Naive thymus-derived CD4-positive, alpha-beta T cell (primary cell): ENCODE data around the gene CTNNBIP1. TPM values are rescaled to one million over a fixed set of nuclear protein-coding genes. Genes with fewer than 3 reads are reported as not detected.

Source experiments
- ATAC-seq: fragments of 150-1000 bp; cut with Tn5 transposase; 2 replicates; pipeline ENCODE4 v1.10.0; 2021; ENCODE audit warnings: mild to moderate bottlenecking, moderate library complexity
- CTCF ChIA-PET: fragments of 350-600 bp; sonication (Branson Sonifier 250); formaldehyde crosslinking; loops from one replicate; lab custom pipeline; 2021; ENCODE audit warnings: antibody characterized with exemption; lab: Charles Lee
- POLR2A ChIA-PET: fragments of 350-600 bp; sonication (Branson Sonifier 250); formaldehyde crosslinking; loops from one replicate; lab custom pipeline; 2021; ENCODE audit warnings: antibody characterized with exemption, inconsistent platforms; lab: Charles Lee
- DNase-seq, 9 donors: peaks; one replicate each; pipeline versions ENCODE4 v3.0.0 to v3.0.0-alpha.2; 2020 to 2022; ENCODE audit warnings: mixed read lengths in 1 of 9
- H3K27ac ChIP-seq: one replicate; pipeline ENCODE4 v1.7.0; 2013; ENCODE audit warnings: mild to moderate bottlenecking, low read depth, low read length, moderate library complexity
- H3K27me3 ChIP-seq, 2 donors: one replicate each; pipeline ENCODE4 v1.7.0; 2013; ENCODE audit warnings: low read length in 2 of 2, mild to moderate bottlenecking in 2 of 2, moderate library complexity in 2 of 2; ENCODE audit not compliant: control insufficient read depth in 2 of 2, insufficient read depth in 2 of 2
- H3K36me3 ChIP-seq, 3 experiments: 1 replicate in 2 of 3; 2 replicates in 1 of 3; pipeline ENCODE4 v1.7.0; 2013; ENCODE audit warnings: low read length in 3 of 3, mild to moderate bottlenecking in 3 of 3, moderate library complexity in 1 of 3; ENCODE audit not compliant: insufficient read depth in 3 of 3, control insufficient read depth in 2 of 3
- H3K4me1 ChIP-seq, 2 donors: one replicate each; pipeline ENCODE4 v1.7.0; 2013; ENCODE audit warnings: low read length in 2 of 2, mild to moderate bottlenecking in 2 of 2, moderate library complexity in 1 of 2; ENCODE audit not compliant: control insufficient read depth in 2 of 2, insufficient read depth in 2 of 2
- H3K4me3 ChIP-seq: 2 replicates; pipeline ENCODE4 v1.7.0; 2013; ENCODE audit warnings: mild to moderate bottlenecking, low read length
- H3K9me3 ChIP-seq, 3 experiments: 1 replicate in 2 of 3; 2 replicates in 1 of 3; pipeline ENCODE4 v1.7.0; 2013; ENCODE audit warnings: low read length in 3 of 3; ENCODE audit not compliant: control insufficient read depth in 2 of 3
- H3K27ac Mint-ChIP-seq, 9 donors: one replicate each; pipeline ENCODE4 v1.8.0; 2020 to 2022; ENCODE audit warnings: mixed read lengths in 9 of 9, mild to moderate bottlenecking in 8 of 9, moderate library complexity in 5 of 9, inconsistent platforms in 2 of 9
- H3K27me3 Mint-ChIP-seq, 5 donors: one replicate each; pipeline ENCODE4 v1.8.0; 2021 to 2022; ENCODE audit warnings: mixed read lengths in 5 of 5, mild to moderate bottlenecking in 1 of 5
- H3K36me3 Mint-ChIP-seq, 5 donors: one replicate each; pipeline ENCODE4 v1.8.0; 2020 to 2022; ENCODE audit warnings: mixed read lengths in 5 of 5, mild to moderate bottlenecking in 3 of 5, inconsistent platforms in 1 of 5
- H3K4me1 Mint-ChIP-seq, 7 donors: one replicate each; pipeline ENCODE4 v1.8.0; 2020 to 2022; ENCODE audit warnings: mixed read lengths in 7 of 7, mild to moderate bottlenecking in 3 of 7, inconsistent platforms in 1 of 7
- H3K4me3 Mint-ChIP-seq, 10 donors: one replicate each; pipeline ENCODE4 v1.8.0; 2020 to 2022; ENCODE audit warnings: mild to moderate bottlenecking in 10 of 10, mixed read lengths in 10 of 10, moderate library complexity in 6 of 10, inconsistent platforms in 2 of 10
- H3K9me3 Mint-ChIP-seq, 11 donors: one replicate each; pipeline ENCODE4 v1.8.0; 2020 to 2022; ENCODE audit warnings: mixed read lengths in 11 of 11, mild to moderate bottlenecking in 4 of 11, inconsistent platforms in 1 of 11, moderate library complexity in 1 of 11
- intact Hi-C, 2 donors: fragments of 100-400 bp; cut with micrococcal nuclease; formaldehyde crosslinking; loops; one replicate each; pipeline ENCODE4 v1.15.1; 2023
- polyA plus RNA-seq, 2 donors: library from polyadenylated mRNA; unstranded; fragments of 300-500 nt; fragmentation: Illumina TruSeq; gene quantifications; one replicate each; pipeline ENCODE4 v1.2.3, GENCODE V29; 2021
- total RNA-seq, 6 experiments: library from RNA in 5 of 6; stranded (reverse) in 5 of 6; gene quantifications; 1 replicate in 5 of 6; 2 replicates in 1 of 6; pipeline ENCODE4 v1.2.3 and lab custom pipeline; 2021 to 2026

The CTNNBIP1 gene
- total and polyA plus RNA-seq, 7 experiments from 2014 or later = 5.3 to 17.2 (median 7.2) TPM

DNA sequence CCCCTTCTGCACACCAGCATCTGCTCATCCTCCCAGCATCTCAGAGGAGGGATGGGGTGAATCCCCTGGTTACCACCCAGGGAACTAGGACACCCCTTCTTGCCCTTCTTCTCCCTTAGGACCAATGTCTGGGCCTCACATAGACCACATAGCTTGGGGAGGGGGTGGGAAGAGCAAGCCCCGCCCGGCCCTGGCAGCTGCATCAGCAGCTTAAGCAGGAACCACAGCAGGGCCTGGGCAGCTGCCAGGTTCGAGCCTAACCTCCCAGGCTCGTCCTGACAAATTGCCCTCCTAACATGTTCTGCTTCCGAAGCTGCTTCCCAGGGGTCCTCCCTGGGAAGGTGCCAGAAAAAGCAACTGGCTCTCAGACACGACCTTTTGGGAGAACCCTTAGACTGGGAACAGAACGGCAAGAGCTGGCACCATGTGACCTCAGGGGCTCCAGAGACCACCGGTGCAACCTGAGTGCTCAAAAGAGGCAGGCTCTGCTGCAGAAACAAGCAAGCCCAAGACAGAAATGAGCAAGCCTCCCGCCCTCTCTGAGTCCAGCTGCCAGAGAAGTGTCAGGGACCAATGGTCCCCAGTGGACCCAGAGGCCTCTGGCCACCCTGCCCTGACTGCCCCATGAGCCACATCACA lies 67.9 kb downstream of the CTNNBIP1 start:
- Mint-ChIP-seq H3K9me3 (no peaks in the 10 kb centered on the region), H3K4me1 (peaks cover 0 to 2% (median 0%) of the 10 kb centered on the region in 7 donors), H3K27me3 (peaks cover 0 to 26% (median 0%) of the 10 kb centered on the region in 5 donors), H3K27ac (no peak overlapping the region), H3K36me3 (no peaks in the 10 kb centered on the region), H3K4me3 (no peak overlapping the region)
- ATAC-seq (no peak), DNase-seq (no peak)
- H3K9me3 ChIP-seq = no peaks in the 10 kb centered on the region
- no peaks in the 10 kb centered on the region for H3K4me1 ChIP-seq
- no peaks in the 10 kb centered on the region for H3K27me3 ChIP-seq
- no peak overlapping the region for H3K27ac ChIP-seq
- H3K36me3 ChIP-seq = no peaks in the 10 kb centered on the region
- CTCF ChIA-PET = no interaction called here
- POLR2A ChIA-PET = interaction anchor here (1.1 kb wide), 1 partner anchor 11 kb away, joined by 3 read pairs; no protein-coding TSS in a partner anchor
- intact Hi-C loops = no loop called here
- no peak overlapping the region for H3K4me3 ChIP-seq

DNA sequence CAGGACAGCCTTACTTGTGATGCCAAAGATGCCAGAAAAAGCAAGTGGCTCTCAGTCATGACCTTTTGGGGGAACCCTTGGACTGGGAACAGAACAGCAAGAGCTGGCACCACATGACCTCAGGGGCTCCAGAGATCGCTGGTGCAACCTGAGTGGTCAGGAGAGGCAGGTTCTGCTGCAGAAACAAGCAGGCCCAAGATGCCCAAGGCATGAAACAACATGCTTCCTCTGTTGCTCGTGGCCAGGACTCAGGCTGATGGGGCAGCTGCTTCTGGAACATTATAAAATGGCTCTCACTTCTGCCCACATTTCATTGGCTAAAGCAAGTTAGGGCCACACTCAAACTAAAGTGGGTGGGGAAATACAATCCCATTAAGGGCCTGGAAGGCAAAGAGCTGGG lies 68.6 kb downstream of the CTNNBIP1 start:
- H3K4me1 ChIP-seq = no peaks in the 10 kb centered on the region
- ChIA-PET CTCF (no interaction called here), POLR2A (no interaction called here)
- no peaks in the 10 kb centered on the region for H3K36me3 ChIP-seq
- ATAC-seq (no peak), DNase-seq (no peak)
- no peak overlapping the region for H3K27ac ChIP-seq
- Mint-ChIP-seq H3K27me3 (peaks cover 0 to 26% (median 0%) of the 10 kb centered on the region in 5 donors), H3K4me3 (no peak overlapping the region), H3K27ac (no peak overlapping the region), H3K4me1 (peaks cover 0 to 2% (median 0%) of the 10 kb centered on the region in 7 donors), H3K36me3 (no peaks in the 10 kb centered on the region), H3K9me3 (no peaks in the 10 kb centered on the region)
- no peaks in the 10 kb centered on the region for H3K9me3 ChIP-seq
- intact Hi-C loops = no loop called here
- H3K4me3 ChIP-seq = no peak overlapping the region
- H3K27me3 ChIP-seq = no peaks in the 10 kb centered on the region

- Histone ChIP-seq H3K9me3 (no peaks in the 10 kb centered on the region), H3K27me3 (no peaks in the 10 kb centered on the region), H3K4me1 (no peaks in the 10 kb centered on the region), H3K36me3 (no peaks in the 10 kb centered on the region), H3K27ac (no peak overlapping the region), H3K4me3 (no peak overlapping the region)
- intact Hi-C loops = no loop called here
- peaks cover 0 to 2% (median 0%) of the 10 kb centered on the region in 7 donors for H3K4me1 Mint-ChIP-seq
- ATAC-seq = no peak
- peaks cover 0 to 24% (median 0%) of the 10 kb centered on the region in 5 donors for H3K27me3 Mint-ChIP-seq
- DNase-seq = no peak
- no peak overlapping the region for H3K4me3 Mint-ChIP-seq
- H3K9me3 Mint-ChIP-seq = no peaks in the 10 kb centered on the region
- no peak overlapping the region for H3K27ac Mint-ChIP-seq
- H3K36me3 Mint-ChIP-seq = no peaks in the 10 kb centered on the region
- CTCF ChIA-PET = no interaction called here
- POLR2A ChIA-PET = no interaction called here
Measured at GRCh38 chr1:9840176-9840575, 69.9 kb downstream of the CTNNBIP1 start.

DNA sequence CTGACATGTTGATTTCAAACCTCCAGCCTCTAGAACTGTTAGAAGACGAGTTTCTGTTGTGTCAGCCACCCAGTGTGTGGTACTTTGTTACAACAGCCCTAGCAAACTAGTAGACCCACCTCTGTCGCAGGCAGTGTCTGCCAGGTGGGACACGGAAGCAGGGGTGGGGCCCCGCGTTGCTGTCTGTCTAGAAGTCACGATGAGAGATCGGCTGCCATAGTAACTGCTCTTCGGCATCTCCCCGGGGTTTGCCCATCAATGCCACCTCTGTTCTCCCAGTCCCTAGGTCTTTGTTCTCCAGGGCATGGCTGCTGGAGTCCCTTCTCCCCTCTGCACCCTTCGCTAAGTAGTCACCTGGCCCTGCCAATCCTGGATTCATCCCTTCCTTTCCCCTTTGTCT lies 71.1 kb downstream of the CTNNBIP1 start:
- Mint-ChIP-seq H3K9me3 (no peaks in the 10 kb centered on the region), H3K36me3 (no peaks in the 10 kb centered on the region), H3K4me1 (peaks cover 0 to 2% (median 0%) of the 10 kb centered on the region in 7 donors), H3K27me3 (peaks cover 0 to 24% (median 0%) of the 10 kb centered on the region in 5 donors), H3K27ac (no peak overlapping the region), H3K4me3 (no peak overlapping the region)
- Histone ChIP-seq H3K4me1 (peaks cover 0 to 2% of the 10 kb centered on the region in 2 donors), H3K4me3 (no peak overlapping the region), H3K9me3 (no peaks in the 10 kb centered on the region), H3K27me3 (no peaks in the 10 kb centered on the region), H3K36me3 (no peaks in the 10 kb centered on the region), H3K27ac (no peak overlapping the region)
- POLR2A ChIA-PET = no interaction called here
- ATAC-seq (no peak), DNase-seq (no peak)
- CTCF ChIA-PET = no interaction called here
- intact Hi-C loops = no loop called here

- peaks cover 0 to 2% of the 10 kb centered on the region in 2 donors for H3K4me1 ChIP-seq
- intact Hi-C loops = no loop called here
- Mint-ChIP-seq H3K4me1 (peaks cover 0 to 3% (median 0%) of the 10 kb centered on the region in 7 donors), H3K27ac (no peak overlapping the region), H3K36me3 (no peaks in the 10 kb centered on the region), H3K27me3 (peaks cover 0 to 25% (median 0%) of the 10 kb centered on the region in 5 donors), H3K9me3 (no peaks in the 10 kb centered on the region), H3K4me3 (no peak overlapping the region)
- DNase-seq (no peak), ATAC-seq (no peak)
- H3K27ac ChIP-seq = no peak overlapping the region
- no peaks in the 10 kb centered on the region for H3K36me3 ChIP-seq
- ChIA-PET CTCF (no interaction called here), POLR2A (interaction anchor here (0.5 kb wide), 2 partner anchors 17 to 57 kb away, joined by 3 to 4 read pairs; no protein-coding TSS in a partner anchor)
- no peak overlapping the region for H3K4me3 ChIP-seq
- H3K9me3 ChIP-seq = no peaks in the 10 kb centered on the region
- no peaks in the 10 kb centered on the region for H3K27me3 ChIP-seq
Measured at GRCh38 chr1:9836632-9836960, 73.5 kb downstream of the CTNNBIP1 start.

GRCh38 chr1:9835758-9836631 lies 74.1 kb downstream of the CTNNBIP1 start:
- Histone ChIP-seq H3K9me3 (no peaks in the 10 kb centered on the region), H3K4me3 (no peak overlapping the region), H3K27me3 (no peaks in the 10 kb centered on the region), H3K36me3 (no peaks in the 10 kb centered on the region), H3K4me1 (peaks cover 0 to 2% of the 10 kb centered on the region in 2 donors), H3K27ac (no peak overlapping the region)
- POLR2A ChIA-PET = interaction anchor here (0.5 kb wide), 1 partner anchor 16 kb away, joined by 4 read pairs; no protein-coding TSS in a partner anchor
- DNase-seq = no peak
- no peak overlapping the region for H3K4me3 Mint-ChIP-seq
- H3K4me1 Mint-ChIP-seq = peaks cover 0 to 4% (median 0%) of the 10 kb centered on the region in 7 donors
- H3K9me3 Mint-ChIP-seq = no peaks in the 10 kb centered on the region
- intact Hi-C loops = no loop called here
- no peak overlapping the region for H3K27ac Mint-ChIP-seq
- no peaks in the 10 kb centered on the region for H3K36me3 Mint-ChIP-seq
- H3K27me3 Mint-ChIP-seq = peaks cover 0 to 26% (median 0%) of the 10 kb centered on the region in 5 donors
- no peak for ATAC-seq
- CTCF ChIA-PET = no interaction called here
